HL-60 (cell line): ENCODE measurements around the gene TSC1.

Experiments
- DNase-seq, 2 experiments: peaks; one replicate each; pipeline ENCODE4 v3.0.0-alpha.2; 2010 to 2020; ENCODE audit warnings: low read depth in 1 of 2, low spot score in 1 of 2
- H3K27ac ChIP-seq: fragments of 250-450 bp; sonication (Bioruptor Pico); replicated peaks from 2 replicates; pipeline ENCODE4 v1.5.1; 2020; ENCODE audit warnings: mild to moderate bottlenecking, moderate library complexity
- H3K27me3 ChIP-seq: fragments of 250-450 bp; sonication (Bioruptor Pico); 2 replicates; pipeline ENCODE4 v1.5.1; 2021; ENCODE audit warnings: mild to moderate bottlenecking, moderate library complexity; ENCODE audit not compliant: insufficient read depth, poor library complexity, severe bottlenecking
- H3K4me3 ChIP-seq: replicated peaks from 2 replicates; pipeline ENCODE4 v1.5.1; 2011; ENCODE audit warnings: mild to moderate bottlenecking, control low read depth, low read length; ENCODE audit not compliant: insufficient read depth
- GABPA ChIP-seq: IDR thresholded peaks from 2 replicates; pipeline ENCODE4 v1.6.1; 2012; ENCODE audit warnings: low read depth
- POLR2AphosphoS5 ChIP-seq: IDR thresholded peaks from 2 replicates; pipeline ENCODE4 v1.6.1; 2012; ENCODE audit warnings: low read depth
- REST ChIP-seq: IDR thresholded peaks from 2 replicates; pipeline ENCODE4 v1.6.1; 2012; ENCODE audit warnings: low read depth; ENCODE audit not compliant: insufficient replicate concordance
- SPI1 ChIP-seq: IDR thresholded peaks from 2 replicates; pipeline ENCODE4 v1.6.1; 2012; ENCODE audit warnings: low read depth, mild to moderate bottlenecking, borderline replicate concordance
- TF ChIP-seq, protein P1 (sequence below): IDR thresholded peaks from one replicate; pipeline ENCODE4 v1.5.1; 2011; ENCODE audit warnings: low read length, control low read depth, inconsistent platforms; ENCODE audit not compliant: insufficient read depth

TSC1 gene

DNA sequence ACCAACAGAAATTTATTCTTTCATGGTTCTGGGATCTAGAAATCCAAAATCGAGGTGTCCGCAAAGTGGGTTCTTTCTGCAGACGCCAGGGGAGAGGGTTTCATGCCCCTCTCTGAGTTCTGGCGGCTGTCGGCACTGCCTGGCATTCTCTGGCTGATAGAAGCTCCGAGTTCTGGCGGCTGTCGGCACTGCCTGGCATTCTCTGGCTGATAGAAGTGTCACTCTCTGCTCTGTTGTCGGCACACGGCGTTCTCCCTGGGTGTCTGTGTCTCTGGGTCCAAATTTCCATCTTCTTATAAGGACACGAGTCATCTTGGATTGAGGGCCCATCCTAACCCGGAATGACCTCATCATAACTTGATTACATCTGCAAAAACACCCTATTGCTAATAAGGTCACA lies 41.7 kb upstream of the TSC1 start:
- TF ChIP-seq REST, result no peak
- TF ChIP-seq POLR2AphosphoS5, result no peak
- TF ChIP-seq SPI1, result no peak
- no peak for TF ChIP-seq GABPA
- TF ChIP-seq, protein P1, sequence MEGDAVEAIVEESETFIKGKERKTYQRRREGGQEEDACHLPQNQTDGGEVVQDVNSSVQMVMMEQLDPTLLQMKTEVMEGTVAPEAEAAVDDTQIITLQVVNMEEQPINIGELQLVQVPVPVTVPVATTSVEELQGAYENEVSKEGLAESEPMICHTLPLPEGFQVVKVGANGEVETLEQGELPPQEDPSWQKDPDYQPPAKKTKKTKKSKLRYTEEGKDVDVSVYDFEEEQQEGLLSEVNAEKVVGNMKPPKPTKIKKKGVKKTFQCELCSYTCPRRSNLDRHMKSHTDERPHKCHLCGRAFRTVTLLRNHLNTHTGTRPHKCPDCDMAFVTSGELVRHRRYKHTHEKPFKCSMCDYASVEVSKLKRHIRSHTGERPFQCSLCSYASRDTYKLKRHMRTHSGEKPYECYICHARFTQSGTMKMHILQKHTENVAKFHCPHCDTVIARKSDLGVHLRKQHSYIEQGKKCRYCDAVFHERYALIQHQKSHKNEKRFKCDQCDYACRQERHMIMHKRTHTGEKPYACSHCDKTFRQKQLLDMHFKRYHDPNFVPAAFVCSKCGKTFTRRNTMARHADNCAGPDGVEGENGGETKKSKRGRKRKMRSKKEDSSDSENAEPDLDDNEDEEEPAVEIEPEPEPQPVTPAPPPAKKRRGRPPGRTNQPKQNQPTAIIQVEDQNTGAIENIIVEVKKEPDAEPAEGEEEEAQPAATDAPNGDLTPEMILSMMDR, result no peak
- no peak for DNase-seq
- H3K27ac ChIP-seq, result no peak overlapping the region
- H3K27me3 ChIP-seq, result no peaks in the 10 kb centered on the region
- H3K4me3 ChIP-seq, result no peak overlapping the region

- Histone ChIP-seq H3K4me3 (no peak overlapping the region), H3K27me3 (no peaks in the 10 kb centered on the region), H3K27ac (no peak overlapping the region)
- no peak for DNase-seq
- TF ChIP-seq SPI1, result no peak
- TF ChIP-seq, protein P1, result no peak
- TF ChIP-seq GABPA, result no peak
- no peak for TF ChIP-seq REST
- TF ChIP-seq POLR2AphosphoS5, result no peak
Measured at GRCh38 chr9:132985489-132985888, 41.1 kb upstream of the TSC1 start.

GRCh38 chr9:132985071-132985350 lies 40.6 kb upstream of the TSC1 start:
- DNase-seq, result no peak
- Histone ChIP-seq H3K27me3 (no peaks in the 10 kb centered on the region), H3K27ac (no peak overlapping the region), H3K4me3 (no peak overlapping the region)
- TF ChIP-seq POLR2AphosphoS5 (no peak), GABPA (no peak), REST (no peak), SPI1 (no peak)
- TF ChIP-seq, protein P1, result no peak
